Breast epithelium (tissue), 3 donors: ENCODE data around the gene CREB1.
"Not testable (repeated sequence)": the region's sequence is repeated elsewhere in the genome, so short reads cannot be mapped to it uniquely, and the experiment has no call there.

ENCODE experiments used
- POLR2AphosphoS5 ChIP-seq, 3 donors: sonication (generic); formaldehyde crosslinking; IDR thresholded peaks; one replicate each; pipeline ENCODE4 v1.6.1; 2017; ENCODE audit warnings: antibody characterized with exemption in 3 of 3
- TF ChIP-seq, protein P1 (sequence below), 3 donors: fragments of 450-650 bp; IDR thresholded peaks; one replicate each; pipeline ENCODE4 v1.5.1; 2016 to 2017; ENCODE audit warnings: antibody characterized with exemption in 3 of 3, mild to moderate bottlenecking in 3 of 3, moderate library complexity in 3 of 3

DNA sequence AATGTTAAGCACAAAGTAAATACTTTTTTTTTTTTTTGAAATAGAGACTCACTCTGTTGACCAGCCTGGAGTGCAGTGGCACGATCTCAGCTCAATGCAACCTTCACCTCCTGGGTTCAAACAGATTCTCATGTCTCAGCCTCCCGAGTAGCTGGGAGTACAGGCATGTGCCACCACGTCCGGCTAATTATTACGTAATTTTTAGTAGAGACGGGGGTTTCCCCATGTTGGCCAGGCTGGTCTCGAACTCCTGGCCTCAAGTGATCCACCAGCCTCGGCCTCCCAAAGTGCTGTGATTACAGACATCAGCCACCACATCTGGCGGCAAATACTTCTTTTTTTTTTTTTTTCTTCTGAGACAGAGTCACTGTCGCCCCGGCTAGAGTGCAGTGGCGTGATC lies 32.8 kb upstream of the CREB1 start:
- TF ChIP-seq, protein P1, sequence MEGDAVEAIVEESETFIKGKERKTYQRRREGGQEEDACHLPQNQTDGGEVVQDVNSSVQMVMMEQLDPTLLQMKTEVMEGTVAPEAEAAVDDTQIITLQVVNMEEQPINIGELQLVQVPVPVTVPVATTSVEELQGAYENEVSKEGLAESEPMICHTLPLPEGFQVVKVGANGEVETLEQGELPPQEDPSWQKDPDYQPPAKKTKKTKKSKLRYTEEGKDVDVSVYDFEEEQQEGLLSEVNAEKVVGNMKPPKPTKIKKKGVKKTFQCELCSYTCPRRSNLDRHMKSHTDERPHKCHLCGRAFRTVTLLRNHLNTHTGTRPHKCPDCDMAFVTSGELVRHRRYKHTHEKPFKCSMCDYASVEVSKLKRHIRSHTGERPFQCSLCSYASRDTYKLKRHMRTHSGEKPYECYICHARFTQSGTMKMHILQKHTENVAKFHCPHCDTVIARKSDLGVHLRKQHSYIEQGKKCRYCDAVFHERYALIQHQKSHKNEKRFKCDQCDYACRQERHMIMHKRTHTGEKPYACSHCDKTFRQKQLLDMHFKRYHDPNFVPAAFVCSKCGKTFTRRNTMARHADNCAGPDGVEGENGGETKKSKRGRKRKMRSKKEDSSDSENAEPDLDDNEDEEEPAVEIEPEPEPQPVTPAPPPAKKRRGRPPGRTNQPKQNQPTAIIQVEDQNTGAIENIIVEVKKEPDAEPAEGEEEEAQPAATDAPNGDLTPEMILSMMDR (IDR thresholded peaks at IDR 0.05) = not testable (repeated sequence)
- TF ChIP-seq POLR2AphosphoS5 (IDR thresholded peaks at IDR 0.05) = not testable (repeated sequence)
